Testis (tissue), 3 donors: Measurements from ENCODE around the gene ARHGAP12. TPM values are rescaled to one million over a fixed set of nuclear protein-coding genes. Genes with fewer than 3 reads are reported as not detected.
"Not testable (repeated sequence)": the region's sequence is repeated elsewhere in the genome, so short reads cannot be mapped to it uniquely, and the experiment has no call there.

Experiments used
- DNase-seq: peaks from one replicate; pipeline ENCODE4 v3.0.0-alpha.2; 2019
- H3K27ac ChIP-seq, 2 donors: fragments of 200-600 bp; sonication (generic); one replicate each; pipeline ENCODE4 v1.5.1; 2019
- H3K27me3 ChIP-seq: fragments of 200-600 bp; sonication (generic); one replicate; pipeline ENCODE4 v1.5.1; 2019
- H3K36me3 ChIP-seq: fragments of 200-600 bp; sonication (generic); one replicate; pipeline ENCODE4 v1.5.1; 2017; ENCODE audit warnings: low read depth; ENCODE audit errors: missing control alignments
- H3K4me1 ChIP-seq: fragments of 200-600 bp; sonication (generic); one replicate; pipeline ENCODE4 v1.5.1; 2019
- H3K4me3 ChIP-seq, 2 donors: fragments of 200-600 bp; sonication (generic); one replicate each; pipeline ENCODE4 v1.5.1; 2017 to 2019
- H3K9me3 ChIP-seq: fragments of 200-600 bp; sonication (generic); one replicate; pipeline ENCODE4 v1.5.1; 2017
- CTCF ChIP-seq, 3 experiments: fragments of 450-650 bp in 2 of 3; fragments of 200-600 bp in 1 of 3; sonication (generic) in 1 of 3; IDR thresholded peaks; one replicate each; pipeline ENCODE4 v1.5.1; 2016 to 2019; ENCODE audit warnings: antibody characterized with exemption in 3 of 3, mild to moderate bottlenecking in 2 of 3, moderate library complexity in 1 of 3
- POLR2A ChIP-seq: fragments of 450-650 bp; IDR thresholded peaks from one replicate; pipeline ENCODE4 v1.6.1; 2017; ENCODE audit warnings: antibody characterized with exemption, mild to moderate bottlenecking, moderate library complexity
- WGBS, 2 donors: methylation state at CpG; one replicate each; pipeline ENCODE4 v1.1.5; 2018; 5-methylcytosine and 5-hydroxymethylcytosine counted together
- intact Hi-C: fragments of 100-400 bp; cut with DNase I; formaldehyde crosslinking; loops from one replicate; pipeline ENCODE4 v1.15.1; 2023; ENCODE audit warnings: low total_unique reads
- polyA plus RNA-seq: library from polyadenylated mRNA; stranded (reverse); fragments of 350-450 nt; fragmentation: Illumina TruSeq; extraction: RNeasy Lipid Tissue Mini Kit (QIAGEN cat#74804); gene quantifications from one replicate; pipeline ENCODE4 v1.2.3, GENCODE V29; 2014; ENCODE audit warnings: low read depth, low replicate concordance; ENCODE audit not compliant: insufficient read depth
- total RNA-seq, 2 donors: library from RNA; depleted of rRNA; stranded (reverse); fragments of >200 nt; gene quantifications; one replicate each; pipeline ENCODE4 v1.2.3, GENCODE V29; 2016

ARHGAP12 gene
- total and polyA plus RNA-seq, 3 donors from 2014 or later = 11.7 to 36.1 (median 33.1) TPM

GRCh38 chr10:31769564-31769963 is 159.1 kb downstream of the ARHGAP12 start:
- Histone ChIP-seq H3K27me3 (no peaks in the 10 kb centered on the region), H3K9me3 (no peaks in the 10 kb centered on the region), H3K4me3 (no peak overlapping the region), H3K4me1 (no peaks in the 10 kb centered on the region), H3K27ac (no peak overlapping the region), H3K36me3 (no peaks in the 10 kb centered on the region)
- intact Hi-C loops = no loop called here
- 66 to 79% methylated on average over 4 of the region's 4 CpGs for WGBS, 2 donors
- TF ChIP-seq POLR2A = no peak
- no peak for TF ChIP-seq CTCF (IDR thresholded peaks at IDR 0.05)
- no peak for DNase-seq

- H3K36me3 ChIP-seq, DNase-seq, H3K4me3 ChIP-seq, H3K9me3 ChIP-seq, H3K27ac ChIP-seq, intact Hi-C loops, H3K27me3 ChIP-seq, H3K4me1 ChIP-seq: not testable (repeated sequence)
- 84 to 92% methylated on average over 7 of the region's 7 CpGs for WGBS, 2 donors
Observed at GRCh38 chr10:31768935-31769334, 159.7 kb downstream of the ARHGAP12 start.

GRCh38 chr10:31768467-31768866 is 160.2 kb downstream of the ARHGAP12 start:
- WGBS, 2 donors = 85 to 100% methylated on average over 1 of the region's 1 CpG
- Histone ChIP-seq H3K36me3 (no peaks in the 10 kb centered on the region), H3K4me3 (no peak overlapping the region), H3K27me3 (no peaks in the 10 kb centered on the region), H3K4me1 (no peaks in the 10 kb centered on the region), H3K9me3 (no peaks in the 10 kb centered on the region), H3K27ac (no peak overlapping the region)
- no peak for TF ChIP-seq CTCF (IDR thresholded peaks at IDR 0.05)
- no peak for TF ChIP-seq POLR2A
- no peak for DNase-seq
- intact Hi-C loops = no loop called here

GRCh38 chr10:31765541-31765940 is 163.1 kb downstream of the ARHGAP12 start:
- H3K27ac ChIP-seq = no peak overlapping the region
- intact Hi-C loops = no loop called here

GRCh38 chr10:31762316-31762715 is 166.3 kb downstream of the ARHGAP12 start:
- Histone ChIP-seq H3K4me3 (no peak overlapping the region), H3K9me3 (no peaks in the 10 kb centered on the region), H3K4me1 (peaks cover 10% of the 10 kb centered on the region), H3K36me3 (no peaks in the 10 kb centered on the region), H3K27me3 (no peaks in the 10 kb centered on the region), H3K27ac (no peak overlapping the region)
- intact Hi-C loops = no loop called here
- WGBS, 2 donors = 98 to 99% methylated on average over 4 of the region's 4 CpGs
- DNase-seq = no peak
- TF ChIP-seq CTCF (IDR thresholded peaks at IDR 0.05) = no peak
- no peak for TF ChIP-seq POLR2A

More at GRCh38 chr10:31765541-31765940, 163.1 kb downstream of the ARHGAP12 start:
- Histone ChIP-seq H3K36me3 (no peaks in the 10 kb centered on the region), H3K27me3 (no peaks in the 10 kb centered on the region), H3K9me3 (no peaks in the 10 kb centered on the region), H3K4me1 (peaks cover 4% of the 10 kb centered on the region), H3K4me3 (no peak overlapping the region)
- no peak for DNase-seq
- WGBS, 2 donors = 64 to 82% methylated on average over 4 to 9 of the region's 9 CpGs
- TF ChIP-seq POLR2A = no peak
- no peak for TF ChIP-seq CTCF (IDR thresholded peaks at IDR 0.05)
